HepG2 (cell line): Measurements from ENCODE around the gene KBTBD13. TPM values are rescaled to one million over a fixed set of nuclear protein-coding genes. Genes with fewer than 3 reads are reported as not detected.

Source experiments
- AKAP8 ChIP-seq: sonication (generic); formaldehyde crosslinking; IDR thresholded peaks from 2 replicates; pipeline ENCODE4 v1.5.1; 2020; ENCODE audit warnings: mild to moderate bottlenecking, missing genetic modification reagents
- EP300 ChIP-seq, 3 experiments: sonication (generic) in 1 of 3; formaldehyde crosslinking in 1 of 3; IDR thresholded peaks; 2 replicates each; pipeline versions ENCODE4 v1.5.1 to v1.6.1; 2011 to 2020; ENCODE audit warnings: low read depth in 2 of 3, low read length in 2 of 3, borderline replicate concordance in 1 of 3, improper control_type of control experiment in 1 of 3, mild to moderate bottlenecking in 1 of 3, missing genetic modification reagents in 1 of 3, moderate library complexity in 1 of 3
- HNF1B ChIP-seq: sonication (generic); formaldehyde crosslinking; IDR thresholded peaks from 2 replicates; pipeline ENCODE4 v1.5.1; 2020; ENCODE audit warnings: mild to moderate bottlenecking, moderate library complexity, missing genetic modification reagents
- KLF13 ChIP-seq: sonication (generic); formaldehyde crosslinking; IDR thresholded peaks from 2 replicates; pipeline ENCODE4 v1.4.0; 2020; ENCODE audit warnings: mild to moderate bottlenecking, missing genetic modification reagents
- NCOR1 ChIP-seq: fragments of 200-600 bp; sonication (generic); IDR thresholded peaks from 2 replicates; pipeline ENCODE4 v1.7.0; 2017; ENCODE audit warnings: antibody characterized with exemption, low read length, borderline replicate concordance
- NFKB2 ChIP-seq: sonication (generic); formaldehyde crosslinking; IDR thresholded peaks from 2 replicates; pipeline ENCODE4 v1.4.0; 2020; ENCODE audit warnings: missing genetic modification reagents, borderline replicate concordance
- ONECUT2 ChIP-seq: sonication (generic); formaldehyde crosslinking; IDR thresholded peaks from 2 replicates; pipeline ENCODE4 v1.4.0; 2020; ENCODE audit warnings: missing genetic modification reagents
- PCBP1 ChIP-seq: fragments of 200-400 bp; formaldehyde crosslinking; IDR thresholded peaks from 2 replicates; pipeline ENCODE4 v1.6.1; 2017; ENCODE audit warnings: mild to moderate bottlenecking, low read depth, low read length, borderline replicate concordance
- SRSF1 ChIP-seq: fragments of 200-400 bp; formaldehyde crosslinking; optimal IDR thresholded peaks from 2 replicates; pipeline ENCODE3; 2017; ENCODE audit warnings: mild to moderate bottlenecking, low read depth, low read length, moderate library complexity
- ZBTB26 ChIP-seq: IDR thresholded peaks from 2 replicates; pipeline ENCODE4 v1.6.1; 2016; ENCODE audit warnings: missing compliant biosample characterization, missing genetic modification reagents, borderline replicate concordance
- ZBTB33 ChIP-seq: sonication (generic); formaldehyde crosslinking; IDR thresholded peaks from 2 replicates; pipeline ENCODE4 v1.4.0; 2020; ENCODE audit warnings: missing genetic modification reagents
- ZFP36L2 ChIP-seq: sonication (generic); formaldehyde crosslinking; IDR thresholded peaks from 2 replicates; pipeline ENCODE4 v1.4.0; 2020; ENCODE audit warnings: missing genetic modification reagents
- ZNF430 ChIP-seq: sonication (generic); formaldehyde crosslinking; IDR thresholded peaks from 2 replicates; pipeline ENCODE4 v1.9.0; 2021; ENCODE audit warnings: mild to moderate bottlenecking, missing genetic modification reagents
- ZNF446 ChIP-seq: sonication (generic); formaldehyde crosslinking; IDR thresholded peaks from 2 replicates; pipeline ENCODE4 v1.5.0; 2020; ENCODE audit warnings: mild to moderate bottlenecking, missing genetic modification reagents
- ZNF576 ChIP-seq: sonication (generic); formaldehyde crosslinking; IDR thresholded peaks from 2 replicates; pipeline ENCODE4 v1.4.0; 2020; ENCODE audit warnings: mild to moderate bottlenecking, missing genetic modification reagents
- ZNF605 ChIP-seq: sonication (generic); formaldehyde crosslinking; IDR thresholded peaks from 2 replicates; pipeline ENCODE4 v1.8.0; 2022; ENCODE audit warnings: mild to moderate bottlenecking, missing genetic modification reagents
- ZSCAN30 ChIP-seq: sonication (generic); formaldehyde crosslinking; IDR thresholded peaks from 2 replicates; pipeline ENCODE4 v1.5.0; 2020; ENCODE audit warnings: mild to moderate bottlenecking, missing genetic modification reagents
- polyA plus RNA-seq, 8 experiments: library from polyadenylated mRNA; depleted of rRNA in 3 of 8; stranded (reverse) in 7 of 8; unstranded in 1 of 8; fragments of >200 nt; fragmentation: Illumina TruSeq in 4 of 8; extraction: Trizol in 4 of 8; gene quantifications; 2 replicates each; pipeline versions ENCODE4 v1.2.1 to v1.2.3, GENCODE V29; 2011 to 2016; ENCODE audit warnings: low read depth in 4 of 8, missing spikeins in 1 of 8, mixed read lengths in 1 of 8; ENCODE audit not compliant: insufficient read depth in 1 of 8
- total RNA-seq, 5 experiments: library from RNA; depleted of rRNA; stranded (reverse); fragments of >200 nt; fragmentation: Illumina TruSeq; extraction: Trizol; gene quantifications; 2 replicates each; pipeline ENCODE4 v1.2.3, GENCODE V29; 2016; ENCODE audit warnings: low read depth in 1 of 5
- TF ChIP-seq, protein P1 (sequence below): sonication (generic); formaldehyde crosslinking; IDR thresholded peaks from 2 replicates; pipeline ENCODE4 v1.8.0; 2022; ENCODE audit warnings: missing genetic modification reagents, mild to moderate bottlenecking, inconsistent platforms, borderline replicate concordance
- TF ChIP-seq, protein P2 (sequence below): sonication (generic); formaldehyde crosslinking; IDR thresholded peaks from 2 replicates; pipeline ENCODE4 v1.4.0; 2020; ENCODE audit warnings: missing genetic modification reagents
- TF ChIP-seq, protein P3 (sequence below): sonication (generic); formaldehyde crosslinking; IDR thresholded peaks from 2 replicates; pipeline ENCODE4 v1.4.0; 2020; ENCODE audit warnings: mild to moderate bottlenecking, missing genetic modification reagents

Gene KBTBD13
- total and polyA plus RNA-seq, 2 of the 13 experiments (the other 11 are each of a cell fraction or from before 2014, with no cell fraction given), result not detected

GRCh38 chr15:65028921-65029735 lies 47.4 kb upstream of the KBTBD13 start, which contains the start of gene MTFMT (continued):
- TF ChIP-seq ZNF605 (no peak), ZNF446 (CRISPR knock-in tag) (no peak), NFKB2 (peak; percentile 45; the same call in 1 of the 2 replicates), NCOR1 (no peak), SRSF1 (no peak), ONECUT2 (no peak), ZSCAN30 (peak; percentile 74; the same call in 1 of the 2 replicates), AKAP8 (CRISPR knock-in tag) (no peak), ZBTB26 (CRISPR knock-in tag) (no peak), PCBP1 (no peak), ZNF576 (CRISPR knock-in tag) (no peak), ZFP36L2 (CRISPR knock-in tag) (no peak), ZNF430 (CRISPR knock-in tag) (no peak; the same call in none of the 2 replicates), KLF13 (no peak), HNF1B (CRISPR knock-in tag) (no peak), EP300 (IDR thresholded peaks at IDR 0.05; ENCODE audit: low read depth in 2 of 2, low read length in 2 of 2) (no peak), EP300 (CRISPR knock-in tag; IDR thresholded peaks at IDR 0.05; ENCODE audit: borderline replicate concordance) (no peak), ZBTB33 (CRISPR knock-in tag) (no peak)
- TF ChIP-seq, protein P1, sequence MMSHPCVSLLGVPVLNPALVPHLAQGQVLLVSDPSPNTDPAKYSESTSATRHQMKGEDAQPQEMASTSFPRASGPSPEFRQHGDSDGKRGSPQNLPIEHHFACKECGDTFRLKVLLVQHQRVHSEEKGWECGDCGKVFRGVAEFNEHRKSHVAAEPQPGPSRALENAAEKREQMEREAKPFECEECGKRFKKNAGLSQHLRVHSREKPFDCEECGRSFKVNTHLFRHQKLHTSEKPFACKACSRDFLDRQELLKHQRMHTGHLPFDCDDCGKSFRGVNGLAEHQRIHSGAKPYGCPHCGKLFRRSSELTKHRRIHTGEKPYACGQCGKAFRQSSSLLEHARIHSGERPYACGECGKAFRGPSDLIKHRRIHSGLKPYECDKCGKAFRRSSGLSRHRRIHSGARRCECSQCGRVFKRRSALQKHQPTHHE (CRISPR knock-in tag), result no peak
- TF ChIP-seq, protein P2, sequence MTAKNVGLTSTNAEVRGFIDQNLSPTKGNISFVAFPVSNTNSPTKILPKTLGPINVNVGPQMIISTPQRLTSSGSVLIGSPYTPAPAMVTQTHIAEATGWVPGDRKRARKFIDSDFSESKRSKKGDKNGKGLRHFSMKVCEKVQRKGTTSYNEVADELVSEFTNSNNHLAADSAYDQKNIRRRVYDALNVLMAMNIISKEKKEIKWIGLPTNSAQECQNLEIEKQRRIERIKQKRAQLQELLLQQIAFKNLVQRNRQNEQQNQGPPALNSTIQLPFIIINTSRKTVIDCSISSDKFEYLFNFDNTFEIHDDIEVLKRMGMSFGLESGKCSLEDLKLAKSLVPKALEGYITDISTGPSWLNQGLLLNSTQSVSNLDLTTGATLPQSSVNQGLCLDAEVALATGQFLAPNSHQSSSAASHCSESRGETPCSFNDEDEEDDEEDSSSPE (CRISPR knock-in tag), result no peak; the same call in 1 of the 2 replicates
- TF ChIP-seq, protein P3, sequence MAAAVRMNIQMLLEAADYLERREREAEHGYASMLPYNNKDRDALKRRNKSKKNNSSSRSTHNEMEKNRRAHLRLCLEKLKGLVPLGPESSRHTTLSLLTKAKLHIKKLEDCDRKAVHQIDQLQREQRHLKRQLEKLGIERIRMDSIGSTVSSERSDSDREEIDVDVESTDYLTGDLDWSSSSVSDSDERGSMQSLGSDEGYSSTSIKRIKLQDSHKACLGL, result peak; percentile 64; the same call in 1 of the 2 replicates
